GM19452 (cell line): ENCODE results near the gene GFRA1.

Experiments
- ATAC-seq: cut with Tn5 transposase; IDR thresholded peaks from one replicate; pipeline ENCODE4 v1.9.1; 2021; ENCODE audit not compliant: unreplicated experiment

GFRA1 gene

DNA sequence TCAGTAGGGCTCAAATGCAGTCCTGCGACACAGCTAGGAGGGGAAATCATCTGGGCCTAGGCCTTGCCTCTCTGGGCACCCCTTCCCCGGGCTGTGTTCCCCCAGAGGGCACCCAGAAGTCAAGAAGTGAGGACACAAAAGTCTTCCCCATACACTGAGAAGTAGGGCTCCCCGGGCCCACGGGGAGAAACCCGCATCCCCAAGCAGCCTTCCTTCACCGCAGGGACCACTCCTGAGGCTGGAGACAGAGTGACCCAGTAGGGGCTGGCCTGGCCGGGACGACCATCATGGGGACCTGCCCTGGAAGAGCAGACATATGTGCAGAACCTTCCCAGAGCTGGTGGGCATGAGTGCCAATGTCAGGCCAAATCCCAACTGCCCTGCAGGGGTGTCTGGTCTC, 163.5 kb downstream of the GFRA1 start:
- no peak for ATAC-seq

DNA sequence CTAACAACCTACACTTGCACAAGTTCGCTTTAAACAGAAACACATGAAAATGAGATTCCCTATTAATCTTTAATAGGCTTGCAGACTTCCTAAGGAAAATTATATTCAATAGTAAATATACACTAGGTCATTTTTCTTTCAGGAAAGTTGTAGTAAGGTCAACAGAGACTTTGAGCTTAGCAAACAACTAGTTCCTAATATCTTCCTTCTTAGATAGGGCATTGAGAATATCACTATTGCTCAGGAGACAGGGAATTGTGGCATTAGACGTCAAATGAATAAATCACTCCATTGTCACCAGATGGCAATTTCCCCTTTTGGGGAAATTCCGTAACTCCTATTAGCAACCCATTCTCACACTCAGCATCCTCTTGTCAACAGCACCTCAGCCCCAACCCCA, 164.9 kb downstream of the GFRA1 start:
- ATAC-seq: no peak

- ATAC-seq: no peak
Observed at GRCh38 chr10:116106611-116107010, 166.4 kb downstream of the GFRA1 start.

GRCh38 chr10:116105264-116105663, 167.7 kb downstream of the GFRA1 start:
- no peak for ATAC-seq

DNA sequence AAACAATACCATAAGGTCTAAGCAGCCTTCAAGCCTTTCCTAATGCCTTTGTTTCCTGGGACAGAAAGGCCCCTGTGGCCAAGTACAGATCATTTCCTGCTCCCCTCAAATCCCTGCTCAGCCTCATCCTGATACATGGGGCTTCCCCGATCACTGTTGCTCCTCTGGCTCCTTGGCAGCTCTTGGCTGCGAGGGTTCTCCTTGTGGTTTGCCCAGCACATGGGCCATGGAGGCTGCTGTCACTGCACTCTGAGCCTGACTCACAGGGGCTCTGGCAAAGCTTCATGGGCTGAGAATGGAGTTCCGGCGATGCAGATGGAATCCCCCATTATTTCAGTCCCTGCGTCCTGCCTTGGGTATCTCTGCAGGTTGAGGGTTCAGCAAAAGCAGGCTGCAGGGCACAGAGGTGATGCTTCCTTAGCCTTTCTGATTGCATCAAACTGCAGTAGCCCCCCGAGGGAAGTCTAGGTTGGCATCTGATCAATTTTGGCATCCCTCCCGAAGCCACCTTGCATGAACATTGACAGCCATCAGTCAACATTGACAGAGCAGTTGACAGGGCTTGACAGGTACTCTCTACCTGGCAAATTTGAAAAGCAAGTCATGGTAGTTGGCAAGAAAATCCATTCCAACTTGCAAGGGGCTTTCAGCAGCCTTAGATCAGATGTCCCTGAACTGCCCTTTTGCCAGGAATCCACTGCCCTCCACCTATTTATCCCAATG, 168.6 kb downstream of the GFRA1 start:
- ATAC-seq: no peak

DNA sequence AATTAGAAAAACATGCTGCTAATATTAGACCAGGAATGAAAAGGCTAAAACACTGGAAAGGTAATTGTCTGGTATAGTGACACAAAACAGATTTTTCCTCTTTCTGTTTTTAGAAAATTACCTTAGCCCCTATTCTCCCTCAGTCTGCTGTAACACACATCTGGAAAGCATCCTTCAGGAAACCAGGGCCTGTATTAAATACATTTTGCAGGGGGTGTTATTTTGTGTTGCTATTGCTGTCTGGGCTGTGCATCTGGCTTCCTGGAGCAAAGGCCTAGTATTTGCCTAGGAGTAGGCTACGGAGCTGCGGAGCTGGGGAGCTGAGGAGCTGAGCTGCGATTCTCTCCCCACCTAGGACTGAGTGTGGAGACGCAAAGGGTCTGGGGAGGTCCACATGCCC, 169.3 kb downstream of the GFRA1 start:
- no peak for ATAC-seq

DNA sequence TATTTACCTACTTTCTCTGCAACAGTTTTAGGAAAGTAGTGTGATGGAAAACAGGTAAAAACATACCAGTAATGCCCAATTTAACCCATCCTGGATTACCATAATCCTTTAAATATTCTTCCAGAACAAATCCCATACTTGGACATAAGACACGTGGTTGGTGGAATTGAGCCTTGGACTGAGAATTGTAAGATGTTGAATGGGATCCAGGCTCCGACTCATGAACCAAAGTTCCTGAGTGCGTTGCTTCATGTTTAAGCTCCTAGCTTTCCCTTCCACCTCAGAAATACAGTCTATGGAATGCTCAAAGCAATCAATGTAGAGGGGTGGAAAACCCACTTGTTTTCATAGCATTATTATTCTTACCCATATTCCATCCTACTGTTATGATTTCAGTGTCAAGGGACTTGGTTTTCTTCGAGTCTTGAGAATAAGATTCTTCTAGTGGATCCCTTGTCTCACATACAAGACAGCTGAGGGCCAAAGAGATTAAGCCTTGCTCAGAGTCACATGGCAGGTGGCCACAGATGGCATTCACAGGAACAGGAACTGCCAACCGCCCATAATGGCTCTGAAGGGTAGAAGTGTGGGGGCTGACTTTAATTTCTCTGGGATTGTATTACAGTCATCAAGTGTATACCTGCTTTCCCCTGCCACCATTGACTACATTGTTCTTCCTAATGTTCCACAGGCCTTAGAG, 171.2 kb downstream of the GFRA1 start:
- no peak for ATAC-seq

DNA sequence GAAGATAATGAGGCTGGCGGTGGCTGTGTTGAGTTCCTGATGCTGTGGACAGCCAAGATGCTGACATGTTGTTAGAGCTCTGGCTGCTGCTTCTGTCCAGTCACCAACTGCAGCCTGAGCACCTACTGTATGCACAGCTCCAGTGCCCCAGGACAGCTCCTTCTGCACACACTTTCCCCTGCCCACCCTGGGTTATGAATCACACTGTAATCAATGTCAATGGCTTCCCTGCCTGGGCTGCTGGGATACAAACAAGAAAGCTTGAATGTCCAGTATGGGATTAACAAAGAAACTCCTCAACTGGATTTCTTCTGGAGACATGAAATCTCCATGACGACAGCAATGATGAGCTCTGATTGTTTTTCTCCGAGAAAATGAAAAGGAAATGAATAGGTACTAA, 172.0 kb downstream of the GFRA1 start:
- no peak for ATAC-seq

- ATAC-seq: no peak
Observed at GRCh38 chr10:116099023-116099420, 174.0 kb downstream of the GFRA1 start.

DNA sequence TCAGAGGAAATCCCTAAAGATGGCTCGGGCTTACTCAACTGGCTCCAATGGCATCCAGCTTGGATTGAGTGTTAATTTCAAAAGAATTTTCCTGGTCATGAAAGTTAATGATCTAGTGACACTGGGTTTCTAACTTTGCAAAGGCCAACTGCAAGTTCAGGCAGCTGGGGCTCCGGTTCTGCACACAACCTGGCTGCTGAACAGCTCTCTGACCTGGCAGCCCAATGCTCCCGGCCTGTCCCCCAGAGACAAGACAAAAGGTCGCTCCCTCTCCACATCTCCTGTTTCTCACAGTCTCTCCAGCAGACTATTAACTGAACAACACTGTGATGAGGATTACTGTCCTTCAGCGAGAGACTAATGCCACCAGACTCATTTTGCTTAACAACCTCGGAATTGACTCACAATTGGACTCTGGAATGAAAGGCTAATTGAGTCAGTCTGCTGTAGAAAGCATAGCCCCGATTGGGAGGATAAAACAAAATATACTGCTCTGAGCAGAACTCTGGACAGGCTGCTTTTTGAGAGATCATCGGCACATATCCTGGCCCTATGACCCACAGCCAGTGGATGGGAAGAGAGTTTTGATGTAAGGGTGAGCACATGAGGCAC, 174.5 kb downstream of the GFRA1 start:
- ATAC-seq: no peak

DNA sequence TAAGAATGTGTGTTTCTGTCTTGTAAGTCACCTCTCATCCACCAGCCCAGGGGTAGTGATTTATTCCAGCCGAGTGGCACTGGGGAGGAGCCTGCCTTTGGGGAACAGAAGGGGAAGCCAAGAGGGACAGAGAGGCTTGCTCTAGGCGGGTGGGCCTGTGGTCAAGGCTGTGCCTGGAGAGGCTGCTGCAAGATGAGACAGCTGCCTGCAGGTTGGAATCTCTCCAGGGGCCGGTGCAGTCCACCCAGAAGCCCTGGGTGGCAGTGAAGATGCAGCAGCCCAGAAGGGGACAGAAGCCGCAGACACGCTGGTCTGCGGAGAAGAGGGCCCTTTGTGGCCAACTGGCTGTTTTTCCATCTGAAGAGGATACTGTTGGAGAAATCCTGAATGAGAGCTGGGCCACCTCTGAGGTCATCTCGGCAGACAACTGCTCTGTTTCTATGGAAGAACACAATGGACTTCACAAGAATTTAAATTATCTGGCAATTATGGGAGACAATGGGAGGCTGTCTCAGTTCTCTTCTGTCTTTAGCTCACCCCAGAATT, 175.7 kb downstream of the GFRA1 start:
- no peak for ATAC-seq

DNA sequence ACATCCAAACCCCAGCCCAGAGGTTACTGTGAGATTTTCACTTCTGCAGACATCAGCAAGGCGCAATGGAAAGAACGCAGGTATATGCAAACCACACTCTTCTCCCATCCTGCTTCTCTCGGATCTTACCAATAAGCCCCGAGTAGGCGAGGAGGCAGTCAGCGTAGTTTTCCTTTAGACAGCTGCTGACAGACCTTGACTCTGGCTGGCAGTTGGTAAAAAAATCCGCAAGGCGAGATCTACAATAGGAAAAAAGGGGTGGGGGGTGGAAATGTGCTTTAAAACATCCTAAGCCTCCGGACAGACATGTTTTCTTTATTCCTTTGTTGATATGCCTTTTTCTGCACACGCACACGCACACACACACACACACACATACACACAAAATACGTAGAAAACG, 176.5 kb downstream of the GFRA1 start:
- no peak for ATAC-seq

DNA sequence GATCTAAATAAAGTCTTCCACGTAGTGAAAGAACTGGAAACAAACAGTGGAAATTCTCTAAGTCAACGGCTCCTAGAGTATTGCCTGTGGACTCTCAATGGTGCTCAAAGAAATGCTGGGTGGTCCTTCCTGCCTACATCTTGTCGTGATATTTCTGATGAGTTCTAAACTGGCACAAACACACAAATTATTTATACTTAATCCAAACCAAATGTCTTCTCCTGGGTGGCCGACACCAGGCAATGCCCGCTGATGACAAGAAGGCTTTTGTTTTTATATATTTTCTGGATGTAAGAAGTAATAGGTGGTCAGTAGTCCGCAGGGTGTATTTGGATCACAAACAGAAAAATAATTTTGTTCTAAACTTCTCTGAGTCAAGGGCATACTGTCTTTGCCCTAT, 178.7 kb downstream of the GFRA1 start:
- no peak for ATAC-seq

- ATAC-seq: no peak
Observed at GRCh38 chr10:116093031-116093430, 180.0 kb downstream of the GFRA1 start.

- ATAC-seq: no peak
Observed at GRCh38 chr10:116088985-116089384, 184.0 kb downstream of the GFRA1 start.

- ATAC-seq: no peak
Observed at GRCh38 chr10:116085323-116085722, 187.7 kb downstream of the GFRA1 start.

- no peak for ATAC-seq
Observed at GRCh38 chr10:116084161-116084560, 188.8 kb downstream of the GFRA1 start.

DNA sequence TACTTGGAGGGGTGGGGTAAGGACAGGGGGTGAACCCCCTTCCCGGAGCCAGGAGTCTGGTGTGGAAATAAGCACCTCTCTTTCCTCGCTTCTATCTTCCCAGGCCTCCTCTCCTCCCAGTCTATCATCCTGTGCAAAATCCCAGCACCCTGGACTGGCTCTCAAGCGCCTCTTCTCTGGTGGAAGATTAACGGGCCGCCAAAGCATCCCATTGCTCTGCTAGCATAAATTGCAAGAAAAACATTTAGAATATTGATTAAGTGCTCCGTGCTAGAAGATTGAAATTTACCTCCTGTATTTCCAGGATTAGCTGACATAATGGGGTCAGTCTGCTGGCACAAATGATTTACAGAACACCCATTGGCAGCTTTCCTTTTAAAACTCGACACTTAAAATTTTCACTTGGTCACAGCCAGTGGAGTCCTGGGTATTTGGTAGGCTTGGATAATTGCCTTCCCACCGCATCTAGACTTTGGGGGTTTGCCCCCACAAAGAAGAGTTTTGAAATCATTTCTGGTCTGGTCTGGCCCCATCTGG, 189.7 kb downstream of the GFRA1 start:
- ATAC-seq: no peak

DNA sequence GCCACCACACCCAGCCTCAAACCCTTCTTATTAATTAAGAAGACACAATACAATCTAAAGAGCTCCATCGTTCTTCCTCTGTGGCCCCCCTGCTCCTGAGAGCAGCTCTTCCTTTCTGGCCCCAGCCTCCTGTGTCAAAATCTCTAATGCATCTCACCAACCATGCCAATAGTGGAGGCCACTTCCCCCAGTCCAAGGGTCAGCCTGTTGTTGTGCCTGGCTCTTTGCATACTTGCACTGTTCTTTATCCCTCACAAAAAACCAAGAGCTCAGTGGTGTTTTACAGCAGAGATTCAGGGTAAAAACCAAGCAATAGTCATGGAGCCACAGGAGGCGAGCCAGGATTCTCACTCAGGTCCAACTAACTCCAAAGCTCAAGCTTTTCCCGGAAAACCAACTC, 190.2 kb downstream of the GFRA1 start:
- no peak for ATAC-seq

GRCh38 chr10:116082206-116082605, 190.8 kb downstream of the GFRA1 start:
- ATAC-seq: no peak

- ATAC-seq: no peak
Observed at GRCh38 chr10:116080553-116080952, 192.5 kb downstream of the GFRA1 start.

DNA sequence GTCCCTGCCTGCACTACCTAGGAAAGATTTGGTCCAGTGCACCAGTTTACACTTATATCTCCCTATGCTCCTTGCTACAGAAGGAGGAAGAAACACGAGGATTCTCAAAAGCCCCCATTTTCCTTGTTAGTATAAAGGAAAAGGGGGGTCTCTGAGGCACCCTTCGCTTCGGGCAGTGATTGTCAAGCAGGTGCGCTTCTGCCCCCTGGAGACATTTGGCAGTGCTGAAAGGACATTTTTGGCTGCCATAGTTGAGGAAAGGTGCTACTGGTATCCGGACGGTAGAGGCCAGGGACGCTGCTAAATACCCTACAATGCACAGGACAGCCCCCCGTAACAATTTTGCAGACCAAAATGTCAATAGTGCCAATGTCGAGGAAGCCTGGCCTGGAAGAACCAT, 193.7 kb downstream of the GFRA1 start:
- ATAC-seq: no peak
